Activated CD4-positive, alpha-beta memory T cell treated with anti-CD3 and anti-CD28 coated beads, Interleukin-2, amount 10 ng/mL, durations not matched to agents 7 days and 5 days (primary cell): ENCODE measurements around the gene KLHL35. TPM values are rescaled to one million over a fixed set of nuclear protein-coding genes. Genes with fewer than 3 reads are reported as not detected.

Experiments used
- total RNA-seq, 2 experiments: library from RNA; stranded (reverse); gene quantifications; one replicate each; pipeline ENCODE4 v1.2.3, GENCODE V29; 2021

KLHL35 gene
- total RNA-seq, 2 experiments from 2014 or later: 0.60 to 1.0 TPM

Other genes with a start within 250 kb of the KLHL35 start
- under 1 TPM; 0.28 to 0.38 TPM for gene TPBGL, start 192.4 kb downstream of the KLHL35 start, total RNA-seq
- gene ARRB1, start 81.5 kb downstream of the KLHL35 start, total RNA-seq: 10 to 100 TPM; 13.4 to 19.0 TPM
- 1,000 to 10,000 TPM; 2,828 to 2,853 TPM for gene RPS3, start 33.7 kb downstream of the KLHL35 start, total RNA-seq
- gene GDPD5, start 92.7 kb upstream of the KLHL35 start, total RNA-seq: 100 to 1,000 TPM; 107 to 109 TPM
- gene SERPINH1, start 129.1 kb upstream of the KLHL35 start, total RNA-seq: 10 to 100 TPM; 12.2 to 13.3 TPM
- 1 to 10 TPM; 1.5 to 1.6 TPM for gene MAP6, start 235.8 kb upstream of the KLHL35 start, total RNA-seq